Fibroblast of gingiva (primary cell): Measurements from ENCODE around the gene CCDC174.

Source experiments
- DNase-seq: peaks from one replicate; pipeline ENCODE4 v3.0.0-alpha.2; 2011; ENCODE audit warnings: low read depth

CCDC174 gene

GRCh38 chr3:14701676-14702075, 50.1 kb downstream of the CCDC174 start:
- DNase-seq, result no peak

GRCh38 chr3:14703128-14703750, 51.7 kb downstream of the CCDC174 start:
- DNase-seq, result no peak

GRCh38 chr3:14703791-14704190, 52.2 kb downstream of the CCDC174 start:
- DNase-seq, result no peak

GRCh38 chr3:14706096-14706495, 54.5 kb downstream of the CCDC174 start:
- DNase-seq, result no peak

GRCh38 chr3:14716591-14716990, 65.0 kb downstream of the CCDC174 start:
- DNase-seq, result no peak

GRCh38 chr3:14717307-14717706, 65.7 kb downstream of the CCDC174 start:
- no peak for DNase-seq

GRCh38 chr3:14718539-14718938, 67.0 kb downstream of the CCDC174 start:
- DNase-seq, result no peak

GRCh38 chr3:14719006-14719405, 67.4 kb downstream of the CCDC174 start:
- no peak for DNase-seq

- no peak for DNase-seq
Observed at GRCh38 chr3:14721126-14721864, 69.7 kb downstream of the CCDC174 start.
